ENCODE data around the gene DACH1.

The DACH1 gene

GRCh38 chr13:71546881-71547280 lies 320.1 kb downstream of the DACH1 start:
- no peak overlapping the region for H3K27ac ChIP-seq
- TF ChIP-seq CTCF (conservative IDR thresholded peaks at IDR 0.05) (no peak), ZFX (IDR thresholded peaks at IDR 0.05) (no peak)

DNA sequence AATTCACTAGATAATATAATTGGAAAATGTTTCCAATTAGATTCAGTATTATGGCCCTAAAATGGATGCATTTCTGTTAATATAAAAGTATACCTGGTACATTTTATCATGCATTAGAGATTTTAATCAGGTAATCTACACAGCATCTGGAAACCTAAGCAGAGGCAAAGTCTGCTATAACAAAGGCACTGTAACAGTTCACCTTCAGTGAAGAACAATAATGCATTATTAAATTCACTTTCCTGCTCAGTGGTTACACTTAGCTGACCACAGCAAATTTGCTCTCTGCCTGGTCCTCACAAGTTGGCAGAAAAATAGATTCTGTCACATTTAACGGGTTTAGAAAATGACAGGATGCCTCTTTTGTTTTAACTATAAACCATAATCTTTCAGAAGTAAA lies 326.9 kb downstream of the DACH1 start:
- TF ChIP-seq CTCF (conservative IDR thresholded peaks at IDR 0.05) (no peak), ZFX (IDR thresholded peaks at IDR 0.05) (no peak)
- no peak overlapping the region for H3K27ac ChIP-seq

DNA sequence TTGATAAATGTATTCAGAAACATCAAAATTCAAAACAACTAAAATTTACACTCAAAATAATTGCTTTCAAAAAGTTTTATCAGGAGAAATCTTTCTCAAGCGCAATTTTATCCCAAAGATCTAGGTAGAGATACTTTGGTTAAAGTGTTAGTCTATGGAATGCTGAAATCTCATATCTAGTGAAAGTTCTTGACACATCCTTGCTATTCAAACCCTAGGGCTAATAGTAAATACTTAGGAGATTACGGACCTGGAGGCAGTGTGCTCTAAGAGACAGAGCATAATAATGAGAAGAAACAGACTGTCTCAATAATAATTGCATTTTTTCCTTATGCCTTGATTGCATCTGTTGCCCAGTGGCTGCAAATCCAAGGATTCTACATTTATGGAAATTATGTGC lies 330.8 kb downstream of the DACH1 start:
- no peak overlapping the region for H3K27ac ChIP-seq
- no peak for TF ChIP-seq CTCF (conservative IDR thresholded peaks at IDR 0.05)
- no peak for TF ChIP-seq ZFX (IDR thresholded peaks at IDR 0.05)

- H3K27ac ChIP-seq: no peak overlapping the region
- TF ChIP-seq ZFX (IDR thresholded peaks at IDR 0.05) (no peak), CTCF (conservative IDR thresholded peaks at IDR 0.05) (no peak)
Observed at GRCh38 chr13:71524613-71525304, 342.2 kb downstream of the DACH1 start.

DNA sequence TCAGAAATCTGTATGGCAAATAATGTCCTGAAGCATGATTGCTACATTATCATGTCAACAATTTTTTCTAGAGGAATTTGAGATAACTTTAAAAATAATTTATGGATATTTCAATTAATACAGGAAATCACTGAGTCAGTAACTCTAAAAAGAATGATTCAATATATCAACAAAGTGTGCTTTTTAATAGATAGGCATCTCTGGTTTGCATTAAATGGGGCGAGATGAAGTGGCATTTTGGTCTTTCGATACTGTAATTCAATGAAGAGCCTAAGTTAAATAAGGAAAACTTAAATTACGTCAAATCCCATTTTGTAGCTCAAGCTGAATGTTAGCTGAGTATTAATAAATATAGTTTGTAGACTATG lies 342.8 kb downstream of the DACH1 start:
- H3K27ac ChIP-seq: no peak overlapping the region
- TF ChIP-seq CTCF (conservative IDR thresholded peaks at IDR 0.05) (no peak), ZFX (IDR thresholded peaks at IDR 0.05) (no peak)

DNA sequence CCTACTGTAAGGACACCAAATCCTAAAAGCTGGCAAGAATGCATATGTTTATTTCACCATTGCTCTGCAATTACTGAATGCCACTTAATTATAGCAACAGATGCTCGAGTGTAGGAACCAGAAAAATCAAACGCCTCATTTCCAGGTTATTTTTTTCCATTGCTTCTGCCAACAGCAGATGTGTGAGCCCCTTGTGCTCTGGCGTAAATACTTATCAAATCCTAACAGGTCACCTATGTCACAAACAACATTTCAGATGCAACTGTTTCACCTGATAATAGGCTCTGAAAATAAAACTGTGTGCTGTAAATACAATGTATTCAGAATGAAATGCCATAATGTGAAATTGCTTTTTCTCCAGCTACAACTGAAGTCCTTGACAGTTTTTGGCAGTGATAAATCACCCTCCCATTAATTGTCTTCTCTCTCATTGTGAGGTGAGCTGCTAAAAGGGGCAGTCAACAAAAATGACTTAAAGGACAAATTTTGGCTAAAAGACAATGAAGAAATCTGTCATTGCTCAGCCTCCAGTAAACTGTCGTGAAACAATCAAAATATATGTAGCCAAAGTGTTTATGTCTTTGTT lies 344.0 kb downstream of the DACH1 start:
- no peak for TF ChIP-seq CTCF (conservative IDR thresholded peaks at IDR 0.05)
- no peak for TF ChIP-seq ZFX (IDR thresholded peaks at IDR 0.05)
- H3K27ac ChIP-seq: no peak overlapping the region

- H3K27ac ChIP-seq: no peak overlapping the region
- TF ChIP-seq ZFX (IDR thresholded peaks at IDR 0.05): no peak
- TF ChIP-seq CTCF (conservative IDR thresholded peaks at IDR 0.05): no peak
Observed at GRCh38 chr13:71517004-71517403, 350.0 kb downstream of the DACH1 start.
